Measurements from ENCODE around the gene RTN4IP1.

RTN4IP1 gene, protein sequence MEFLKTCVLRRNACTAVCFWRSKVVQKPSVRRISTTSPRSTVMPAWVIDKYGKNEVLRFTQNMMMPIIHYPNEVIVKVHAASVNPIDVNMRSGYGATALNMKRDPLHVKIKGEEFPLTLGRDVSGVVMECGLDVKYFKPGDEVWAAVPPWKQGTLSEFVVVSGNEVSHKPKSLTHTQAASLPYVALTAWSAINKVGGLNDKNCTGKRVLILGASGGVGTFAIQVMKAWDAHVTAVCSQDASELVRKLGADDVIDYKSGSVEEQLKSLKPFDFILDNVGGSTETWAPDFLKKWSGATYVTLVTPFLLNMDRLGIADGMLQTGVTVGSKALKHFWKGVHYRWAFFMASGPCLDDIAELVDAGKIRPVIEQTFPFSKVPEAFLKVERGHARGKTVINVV

DNA sequence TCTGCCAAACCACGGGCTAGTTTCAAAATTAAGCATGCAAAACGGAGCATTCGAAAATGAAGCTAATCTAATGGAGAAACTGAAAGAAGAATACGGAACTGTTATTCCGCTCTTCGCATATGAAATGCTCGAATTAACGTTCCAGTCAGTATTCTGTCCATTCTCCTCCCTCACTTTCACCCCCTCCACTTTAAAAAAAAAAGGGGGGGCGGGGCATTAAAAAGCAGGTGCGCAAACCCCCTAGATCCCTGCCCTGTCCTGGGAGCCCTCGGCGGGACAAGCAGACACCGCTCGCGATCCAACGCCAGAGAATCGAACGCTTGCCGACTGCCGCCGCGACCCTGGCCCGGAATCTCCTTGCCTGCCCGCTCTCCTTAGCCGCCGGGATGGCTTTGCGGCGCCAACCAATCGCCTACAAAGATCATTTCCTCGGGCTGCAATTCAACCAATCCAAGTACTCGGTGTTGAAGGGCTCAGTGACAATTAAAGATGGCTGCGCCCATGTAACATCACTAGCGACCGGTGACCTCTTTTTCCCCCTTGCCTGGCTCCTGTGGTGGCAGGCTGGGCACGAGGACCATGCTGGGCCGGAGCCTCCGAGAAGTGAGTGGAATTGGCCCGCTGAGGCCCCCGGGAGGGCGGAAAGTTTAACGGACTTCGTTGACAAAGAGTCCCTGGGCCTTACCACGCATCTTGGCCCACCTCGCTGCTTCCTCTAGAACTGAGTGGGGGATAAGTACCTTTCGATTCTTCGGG is at the start of gene RTN4IP1, which contains the start of gene QRSL1:
Gene RTN4IP1, minus strand, starts transcription at position 396 of the 756 bp plus-strand sequence. CDS start 477 bp downstream, outside the sequence.
Gene QRSL1, plus strand, starts transcription at position 476 of the 756 bp plus-strand sequence. Its CDS starts 104 bp downstream, at position 580.
- TF ChIP-seq CTCF (IDR thresholded peaks at IDR 0.05): no peak

- no peak for TF ChIP-seq CTCF (IDR thresholded peaks at IDR 0.05)
Measured at GRCh38 chr6:106677282-106677681, 48.0 kb upstream of the RTN4IP1 start.

DNA sequence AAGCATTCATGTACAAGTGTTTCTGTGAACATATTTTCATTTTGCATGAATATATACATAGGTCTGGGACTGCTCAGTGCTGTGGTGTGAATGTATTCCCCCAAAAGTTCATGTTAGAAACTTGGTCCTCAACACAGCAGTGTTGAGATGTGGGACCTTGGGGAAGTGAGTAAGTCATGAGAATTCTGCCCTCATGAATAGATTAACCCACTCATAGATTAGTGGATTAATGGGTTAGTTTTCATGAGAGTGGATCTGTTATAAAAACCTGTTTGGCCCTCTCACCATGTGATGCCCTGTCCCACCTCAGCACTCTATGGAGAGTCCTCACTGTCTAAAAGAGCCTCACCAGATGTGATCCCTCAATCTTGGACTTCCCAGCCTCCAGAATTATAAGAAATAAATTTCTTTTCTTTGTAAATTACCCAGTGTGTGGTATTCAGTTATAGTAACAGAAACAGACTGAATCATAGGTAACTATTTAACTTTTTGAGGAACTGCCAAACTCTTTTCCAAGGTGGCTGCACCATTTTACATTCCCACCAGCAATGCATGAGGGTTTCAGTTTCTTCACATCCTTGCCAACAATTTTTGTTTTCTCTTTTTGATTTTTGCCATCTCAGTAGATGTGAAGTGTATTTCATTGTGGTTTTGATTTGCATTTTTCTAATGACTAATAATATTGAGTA is 45.4 kb upstream of the RTN4IP1 start:
- no peak for TF ChIP-seq CTCF (IDR thresholded peaks at IDR 0.05)

- TF ChIP-seq CTCF (IDR thresholded peaks at IDR 0.05): no peak
Measured at GRCh38 chr6:106671651-106672050, 42.4 kb upstream of the RTN4IP1 start.

GRCh38 chr6:106670236-106670635 is 40.9 kb upstream of the RTN4IP1 start:
- TF ChIP-seq CTCF (IDR thresholded peaks at IDR 0.05): no peak

DNA sequence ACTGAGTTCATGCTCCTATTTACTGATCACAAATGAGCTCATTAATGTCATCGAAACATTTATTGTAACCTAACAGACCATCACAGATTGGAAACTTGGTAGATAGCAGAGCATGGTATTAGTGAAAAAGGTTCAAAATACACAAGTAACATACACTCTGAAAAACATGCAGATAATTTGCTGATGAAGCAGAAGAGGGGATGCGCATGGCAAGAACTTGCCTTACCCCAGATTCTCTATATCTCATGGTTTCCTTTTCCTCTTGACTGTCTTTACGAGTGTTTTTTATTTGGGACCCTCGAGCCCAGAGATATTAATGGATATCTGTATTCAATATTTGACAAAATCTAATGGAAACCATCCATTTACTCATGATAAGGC is 37.7 kb upstream of the RTN4IP1 start:
- TF ChIP-seq CTCF (IDR thresholded peaks at IDR 0.05): no peak

GRCh38 chr6:106666282-106667021 is 37.2 kb upstream of the RTN4IP1 start:
- TF ChIP-seq CTCF (IDR thresholded peaks at IDR 0.05): no peak

Measured in LNCAP (cell line).